AG04449 (cell line): ENCODE measurements around the gene GH1.

Source experiments
- CTCF ChIA-PET: fragments of 350-600 bp; formaldehyde crosslinking; extraction: SDS; loops from one replicate; lab custom pipeline; 2021; ENCODE audit warnings: antibody characterized with exemption; lab: Yijun Ruan, JAX
- POLR2A ChIA-PET: fragments of 400-600, 350-600 bp; formaldehyde crosslinking; extraction: SDS; loops from one replicate; lab custom pipeline; 2020; ENCODE audit warnings: antibody characterized with exemption, inconsistent platforms; lab: Yijun Ruan, JAX
- DNase-seq: peaks from one replicate; pipeline ENCODE4 v3.0.0-alpha.2; 2010; ENCODE audit warnings: low read depth, low spot score
- H3K4me3 ChIP-seq: 2 replicates; pipeline ENCODE4 v1.5.1; 2011; ENCODE audit warnings: low read depth, mild to moderate bottlenecking, control low read depth, low read length
- TF ChIP-seq, protein P1 (sequence below): IDR thresholded peaks from one replicate; pipeline ENCODE4 v1.5.1; 2011; ENCODE audit warnings: mild to moderate bottlenecking, moderate library complexity, low read length, control low read depth, inconsistent platforms; ENCODE audit not compliant: insufficient read depth; ENCODE audit errors: missing control alignments

GH1 gene

DNA sequence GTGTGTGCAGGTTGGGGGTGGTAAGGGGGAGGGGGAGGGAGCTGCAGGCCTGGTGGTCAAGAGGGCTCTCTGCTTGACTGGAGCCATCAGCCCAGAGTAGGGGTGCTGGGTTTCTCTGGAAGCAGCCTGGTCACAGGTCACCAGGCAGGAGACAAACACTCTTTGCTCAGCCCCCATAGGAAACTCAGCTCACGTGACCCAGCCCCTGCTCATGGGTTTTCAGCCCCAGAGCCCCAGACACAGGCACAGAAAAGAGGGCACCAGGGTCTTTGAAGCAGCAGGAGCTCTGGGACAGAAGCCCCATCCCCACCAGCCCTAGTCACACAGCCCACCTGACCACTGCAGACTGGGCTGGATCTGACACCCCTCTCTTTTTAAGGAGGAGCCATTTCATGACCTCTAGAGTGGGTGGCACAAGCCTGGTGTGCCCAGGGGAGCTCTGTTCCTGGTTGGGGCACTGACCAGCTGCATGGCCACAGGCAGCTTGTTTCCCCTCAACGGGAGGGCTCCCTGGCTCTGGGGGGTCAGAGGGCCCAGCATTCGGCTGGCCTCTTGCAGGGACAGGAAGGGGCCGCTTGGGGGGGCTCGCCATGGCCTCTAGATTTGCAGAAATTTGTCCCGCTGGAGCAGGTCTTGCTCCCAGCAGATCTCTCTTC, 27.3 kb upstream of the GH1 start:
- CTCF ChIA-PET: interaction anchor here (0.8 to 3.0 kb wide), 36 partner anchors 9 to 289 kb away, joined by 3 to 53 read pairs (median 6); partner anchors contain the start of genes CSHL1, ERN1, GH1 and PRR29
- TF ChIP-seq, protein P1, sequence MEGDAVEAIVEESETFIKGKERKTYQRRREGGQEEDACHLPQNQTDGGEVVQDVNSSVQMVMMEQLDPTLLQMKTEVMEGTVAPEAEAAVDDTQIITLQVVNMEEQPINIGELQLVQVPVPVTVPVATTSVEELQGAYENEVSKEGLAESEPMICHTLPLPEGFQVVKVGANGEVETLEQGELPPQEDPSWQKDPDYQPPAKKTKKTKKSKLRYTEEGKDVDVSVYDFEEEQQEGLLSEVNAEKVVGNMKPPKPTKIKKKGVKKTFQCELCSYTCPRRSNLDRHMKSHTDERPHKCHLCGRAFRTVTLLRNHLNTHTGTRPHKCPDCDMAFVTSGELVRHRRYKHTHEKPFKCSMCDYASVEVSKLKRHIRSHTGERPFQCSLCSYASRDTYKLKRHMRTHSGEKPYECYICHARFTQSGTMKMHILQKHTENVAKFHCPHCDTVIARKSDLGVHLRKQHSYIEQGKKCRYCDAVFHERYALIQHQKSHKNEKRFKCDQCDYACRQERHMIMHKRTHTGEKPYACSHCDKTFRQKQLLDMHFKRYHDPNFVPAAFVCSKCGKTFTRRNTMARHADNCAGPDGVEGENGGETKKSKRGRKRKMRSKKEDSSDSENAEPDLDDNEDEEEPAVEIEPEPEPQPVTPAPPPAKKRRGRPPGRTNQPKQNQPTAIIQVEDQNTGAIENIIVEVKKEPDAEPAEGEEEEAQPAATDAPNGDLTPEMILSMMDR: no peak
- no peak for DNase-seq
- POLR2A ChIA-PET: no interaction called here
- H3K4me3 ChIP-seq: no peak overlapping the region

DNA sequence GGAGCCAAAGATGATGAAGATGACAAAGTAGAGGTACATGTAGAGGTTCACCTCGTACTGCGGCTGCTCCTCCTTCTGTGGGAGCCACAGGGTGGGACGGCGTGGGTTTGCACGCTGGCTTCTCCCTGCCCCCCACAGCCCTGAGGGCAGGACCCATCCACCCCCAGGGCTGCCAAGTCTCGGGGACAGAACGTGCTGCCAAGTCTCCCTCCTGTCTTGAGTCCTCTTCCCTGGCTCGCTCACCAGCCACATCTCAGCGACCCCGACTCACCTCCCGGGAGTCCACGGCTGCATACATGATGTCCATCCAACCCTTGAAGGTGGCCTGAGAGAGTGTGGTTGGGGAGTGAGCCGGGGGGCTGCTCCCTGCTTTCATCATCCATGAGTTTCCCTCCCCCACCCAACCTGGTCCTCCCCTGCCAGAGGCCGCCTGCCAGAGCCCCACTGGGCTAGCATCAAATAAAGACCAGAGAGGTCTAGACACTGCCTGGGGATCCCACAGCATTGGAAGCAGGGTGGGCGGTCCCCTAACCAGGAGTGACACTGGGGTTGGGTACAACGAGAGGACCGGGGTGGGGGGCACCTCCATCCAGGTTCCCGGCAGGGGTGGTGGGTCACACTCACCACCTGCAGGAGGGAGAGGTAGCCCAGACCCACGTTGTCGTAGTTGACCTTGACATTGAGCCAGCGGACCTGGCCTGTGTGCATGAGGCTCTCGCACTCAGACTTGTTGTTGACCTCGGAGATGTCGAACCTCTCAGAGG, 26.3 kb upstream of the GH1 start:
- no peak overlapping the region for H3K4me3 ChIP-seq
- ChIA-PET CTCF (interaction anchor here (1.7 to 3.0 kb wide), 5 partner anchors 12 to 189 kb away, joined by 6 to 53 read pairs (median 42); partner anchors contain the start of genes GH1 and PRR29), POLR2A (no interaction called here)
- TF ChIP-seq, protein P1: no peak
- DNase-seq: no peak

DNA sequence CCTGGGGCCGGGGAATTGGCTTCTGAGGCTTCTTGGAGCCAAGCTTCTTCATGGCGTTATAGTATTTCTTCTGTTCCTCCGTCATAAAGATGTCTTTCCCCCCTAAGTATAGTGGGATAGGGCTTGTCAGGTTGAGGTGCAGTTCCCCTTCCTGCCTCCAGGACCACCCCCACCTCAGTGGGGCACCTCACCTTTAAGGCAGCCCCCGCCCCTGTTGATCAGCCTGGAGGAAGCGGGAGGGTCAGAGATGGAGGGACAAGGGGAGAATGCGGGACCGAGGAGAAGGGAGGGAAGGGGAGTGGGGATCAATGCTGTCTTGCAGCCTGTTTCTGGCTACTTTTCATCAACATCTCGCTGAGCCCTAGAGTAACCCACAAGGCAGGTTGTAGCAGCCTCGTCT, 25.1 kb upstream of the GH1 start:
- ChIA-PET POLR2A (no interaction called here), CTCF (interaction anchor here (0.7 kb wide), 1 partner anchor 56 kb away, joined by 3 read pairs; no protein-coding TSS in a partner anchor)
- TF ChIP-seq, protein P1: no peak
- no peak for DNase-seq
- no peak overlapping the region for H3K4me3 ChIP-seq

DNA sequence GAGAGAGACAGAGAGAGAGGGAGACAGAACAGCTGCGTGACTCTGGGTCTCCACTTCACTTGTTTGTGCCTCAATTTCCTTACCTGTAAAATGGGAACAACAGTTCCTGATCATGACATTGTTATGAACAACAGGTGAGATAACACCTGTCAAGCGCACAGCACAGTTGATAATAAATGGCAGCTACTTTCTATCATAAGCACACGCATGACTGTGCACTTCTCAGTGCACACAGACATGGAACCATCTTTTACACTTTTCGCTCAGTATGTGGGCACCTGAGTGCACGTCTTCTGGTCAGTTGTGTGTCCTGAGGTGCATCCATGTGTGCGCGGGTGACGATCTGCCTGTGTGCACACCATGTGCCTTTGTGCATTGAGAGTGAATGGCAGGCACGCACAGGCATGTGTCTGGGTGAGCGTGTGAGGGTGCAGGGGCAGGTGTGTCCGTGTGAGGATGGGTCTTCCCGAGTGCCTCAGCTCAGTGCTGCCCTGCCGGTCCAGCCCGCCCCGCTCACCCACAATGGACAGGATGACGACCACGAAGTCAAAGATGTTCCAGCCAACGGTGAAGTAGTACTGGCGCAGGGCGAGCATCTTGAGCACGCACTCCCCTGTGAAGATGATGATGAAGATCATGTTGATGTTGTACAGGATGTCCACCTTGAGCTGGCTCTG, 23.8 kb upstream of the GH1 start:
- CTCF ChIA-PET: interaction anchor here (1.1 to 1.4 kb wide), 2 partner anchors 8 to 38 kb away, joined by 3 to 5 read pairs; no protein-coding TSS in a partner anchor

DNA sequence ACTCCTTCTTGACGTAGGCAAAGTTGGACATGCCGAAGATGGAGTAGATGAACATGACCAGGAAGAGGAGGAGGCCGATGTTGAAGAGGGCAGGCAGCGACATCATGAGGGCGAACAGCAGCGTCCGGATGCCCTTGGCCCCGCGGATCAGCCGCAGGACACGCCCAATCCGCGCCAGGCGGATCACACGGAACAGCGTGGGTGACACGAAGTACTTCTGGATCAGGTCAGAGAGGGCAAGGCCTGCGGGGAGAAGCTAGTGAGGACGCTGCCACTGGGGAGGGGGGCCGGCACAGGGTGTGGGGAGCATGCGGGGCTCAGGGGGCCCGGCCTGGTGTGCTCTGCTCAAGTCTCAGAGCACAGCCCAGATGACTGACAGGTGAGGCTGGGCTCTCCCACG, 23.1 kb upstream of the GH1 start:
- CTCF ChIA-PET: interaction anchor here (1.1 to 1.4 kb wide), 2 partner anchors 9 to 37 kb away, joined by 3 to 5 read pairs; no protein-coding TSS in a partner anchor
- no peak for DNase-seq
- no peak overlapping the region for H3K4me3 ChIP-seq
- POLR2A ChIA-PET: no interaction called here
- TF ChIP-seq, protein P1: no peak

More for the DNA sequence above, 23.8 kb upstream of the GH1 start:
- H3K4me3 ChIP-seq: no peak overlapping the region
- POLR2A ChIA-PET: no interaction called here
- no peak for DNase-seq
- TF ChIP-seq, protein P1: no peak

DNA sequence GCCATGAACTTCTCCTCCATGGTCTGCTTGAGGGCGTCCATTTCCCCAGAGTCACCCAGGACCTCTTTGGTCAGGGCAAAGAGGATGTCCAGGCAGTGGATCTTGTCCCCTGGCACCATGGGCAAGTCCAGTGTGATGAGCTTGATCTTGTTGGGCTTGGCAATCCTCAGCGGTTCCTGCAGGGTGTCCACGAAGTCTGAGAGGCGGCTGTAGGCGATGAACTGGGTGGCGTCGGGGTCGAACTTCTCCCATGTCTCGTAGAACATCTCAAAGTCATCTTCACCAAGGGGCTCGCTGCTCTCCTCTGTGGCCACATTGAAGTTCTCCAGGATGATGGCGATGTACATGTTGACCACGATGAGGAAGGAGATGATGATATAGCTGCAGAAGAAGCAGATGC, 22.5 kb upstream of the GH1 start:
- TF ChIP-seq, protein P1: no peak
- DNase-seq: no peak
- ChIA-PET POLR2A (no interaction called here), CTCF (interaction anchor here (1.1 to 1.4 kb wide), 2 partner anchors 10 to 37 kb away, joined by 3 to 5 read pairs; no protein-coding TSS in a partner anchor)
- H3K4me3 ChIP-seq: no peak overlapping the region
